WI38 (cell line): ENCODE data around the gene B4GALNT2.
"Not testable (repeated sequence)": the region's sequence is repeated elsewhere in the genome, so short reads cannot be mapped to it uniquely, and the experiment has no call there.

Experiments used
- H3K4me3 ChIP-seq: 2 replicates; pipeline ENCODE4 v1.5.1; 2011; ENCODE audit warnings: low read depth, mild to moderate bottlenecking, control low read depth, low read length
- TF ChIP-seq, protein P1 (sequence below): IDR thresholded peaks from 2 replicates; pipeline ENCODE4 v1.5.1; 2012; ENCODE audit warnings: low read depth, mild to moderate bottlenecking, control low read depth, low read length

B4GALNT2 gene

GRCh38 chr17:49136335-49136734 is 3.8 kb downstream of the B4GALNT2 start:
- no peak overlapping the region for H3K4me3 ChIP-seq
- TF ChIP-seq, protein P1, sequence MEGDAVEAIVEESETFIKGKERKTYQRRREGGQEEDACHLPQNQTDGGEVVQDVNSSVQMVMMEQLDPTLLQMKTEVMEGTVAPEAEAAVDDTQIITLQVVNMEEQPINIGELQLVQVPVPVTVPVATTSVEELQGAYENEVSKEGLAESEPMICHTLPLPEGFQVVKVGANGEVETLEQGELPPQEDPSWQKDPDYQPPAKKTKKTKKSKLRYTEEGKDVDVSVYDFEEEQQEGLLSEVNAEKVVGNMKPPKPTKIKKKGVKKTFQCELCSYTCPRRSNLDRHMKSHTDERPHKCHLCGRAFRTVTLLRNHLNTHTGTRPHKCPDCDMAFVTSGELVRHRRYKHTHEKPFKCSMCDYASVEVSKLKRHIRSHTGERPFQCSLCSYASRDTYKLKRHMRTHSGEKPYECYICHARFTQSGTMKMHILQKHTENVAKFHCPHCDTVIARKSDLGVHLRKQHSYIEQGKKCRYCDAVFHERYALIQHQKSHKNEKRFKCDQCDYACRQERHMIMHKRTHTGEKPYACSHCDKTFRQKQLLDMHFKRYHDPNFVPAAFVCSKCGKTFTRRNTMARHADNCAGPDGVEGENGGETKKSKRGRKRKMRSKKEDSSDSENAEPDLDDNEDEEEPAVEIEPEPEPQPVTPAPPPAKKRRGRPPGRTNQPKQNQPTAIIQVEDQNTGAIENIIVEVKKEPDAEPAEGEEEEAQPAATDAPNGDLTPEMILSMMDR, result no peak

DNA sequence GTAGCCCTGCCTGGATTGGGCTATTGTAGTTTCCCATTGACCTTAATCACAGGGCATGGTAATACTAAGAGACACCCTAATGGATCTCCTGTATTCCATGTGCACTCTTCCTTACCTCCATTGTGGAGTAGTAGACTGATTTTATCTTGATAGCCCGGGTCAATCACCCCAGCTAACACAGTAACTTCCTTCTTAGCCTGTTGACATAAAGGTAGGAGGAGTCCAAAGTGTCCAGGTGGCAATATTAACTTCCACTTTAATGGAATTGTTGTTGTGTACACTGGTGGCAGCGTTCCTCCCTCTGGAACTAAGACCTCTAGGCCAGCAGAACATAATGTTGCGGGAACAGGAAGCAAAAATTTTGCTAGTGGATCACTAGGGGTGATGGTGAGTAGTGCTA is 13.1 kb downstream of the B4GALNT2 start:
- not testable (repeated sequence) for H3K4me3 ChIP-seq

GRCh38 chr17:49146620-49147306 is 14.2 kb downstream of the B4GALNT2 start:
- no peak overlapping the region for H3K4me3 ChIP-seq
- TF ChIP-seq, protein P1, result no peak

- no peak overlapping the region for H3K4me3 ChIP-seq
- TF ChIP-seq, protein P1, result no peak
These were observed 15.6 kb downstream of the B4GALNT2 start for GRCh38 chr17:49148171-49148570.

- TF ChIP-seq, protein P1, result no peak
- H3K4me3 ChIP-seq, result no peak overlapping the region
These were observed 19.4 kb downstream of the B4GALNT2 start for GRCh38 chr17:49151996-49152395.

DNA sequence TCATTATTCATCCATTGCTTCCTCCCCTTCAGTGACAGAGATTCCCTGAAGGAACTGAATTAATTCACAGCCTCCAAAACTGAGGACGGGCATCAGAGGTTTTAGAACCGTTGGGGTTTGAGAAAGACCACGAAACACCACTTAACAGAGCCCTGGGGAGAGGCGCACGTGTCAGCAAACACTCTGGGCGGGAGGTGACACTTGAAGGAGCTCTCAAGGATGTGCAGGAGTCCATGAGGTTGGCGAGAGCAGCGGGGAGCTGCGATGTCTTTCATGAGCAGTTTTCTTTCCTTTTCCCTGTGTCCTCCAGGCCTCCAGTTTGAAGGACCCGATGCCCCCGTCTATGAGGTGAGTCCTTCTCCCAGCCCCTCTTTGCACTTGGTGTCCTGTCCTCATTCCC is 23.7 kb downstream of the B4GALNT2 start:
- H3K4me3 ChIP-seq, result no peak overlapping the region
- TF ChIP-seq, protein P1, result no peak

- TF ChIP-seq, protein P1, result no peak
- no peak overlapping the region for H3K4me3 ChIP-seq
These were observed 25.2 kb downstream of the B4GALNT2 start for GRCh38 chr17:49157784-49158183.

DNA sequence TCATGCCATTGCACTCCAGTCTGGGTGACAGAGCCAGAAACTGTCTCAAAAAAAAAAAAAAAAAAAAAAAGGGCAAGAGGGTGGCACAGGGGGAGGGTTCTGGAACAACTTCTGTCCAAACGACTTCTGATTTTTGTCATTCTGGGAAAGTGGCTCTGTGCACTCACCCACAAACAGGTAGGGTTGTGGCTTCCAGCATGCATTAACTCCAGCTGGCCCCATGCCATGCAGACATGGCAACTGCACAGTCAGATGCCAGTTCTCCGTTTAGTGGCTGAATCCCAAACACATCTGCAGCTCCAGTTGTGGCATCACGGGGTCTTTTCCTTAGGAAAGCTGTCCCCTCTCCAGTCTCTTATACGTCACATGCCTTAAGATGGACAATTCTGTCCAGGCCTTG is 30.3 kb downstream of the B4GALNT2 start:
- TF ChIP-seq, protein P1, result no peak
- H3K4me3 ChIP-seq, result no peak overlapping the region
